GM12878 (cell line): ENCODE results near the gene MTX1. TPM values are rescaled to one million over a fixed set of nuclear protein-coding genes. Genes with fewer than 3 reads are reported as not detected.
A peak's percentile ranks its signal among the peaks of the same experiment; 100 is the strongest.

ENCODE experiments used
- ATAC-seq: fragments of 200-7000 bp; cut with Tn5 transposase; 3 replicates; pipeline ENCODE4 v1.9.1; 2020; ENCODE audit warnings: mild to moderate bottlenecking, moderate library complexity
- BruUV-seq: library from RNA; stranded (reverse); fragments of 400-500 nt; replicated peaks from 2 replicates; lab custom pipeline; 2021; lab: Mats Ljungman, UMichigan
- CTCF ChIA-PET: fragments of 300-600 bp; sonication (Branson Sonifier 250); formaldehyde crosslinking; extraction: SDS; loops from one replicate; lab custom pipeline; 2021; ENCODE audit warnings: inconsistent platforms; lab: Yijun Ruan, JAX
- POLR2A ChIA-PET: fragments of 350-600 bp; formaldehyde crosslinking; extraction: SDS; loops from one replicate; lab custom pipeline; 2021; ENCODE audit warnings: inconsistent platforms; lab: Charles Lee
- RAD21 ChIA-PET: fragments of 300-600 bp; sonication (Branson Sonifier 250); formaldehyde crosslinking; loops from one replicate; lab custom pipeline; 2023; ENCODE audit warnings: antibody characterized with exemption; ENCODE audit not compliant: unreplicated experiment; lab: Charles Lee
- SMC1A ChIA-PET: fragments of 300-600 bp; sonication (Branson Sonifier 250); formaldehyde crosslinking; loops from one replicate; lab custom pipeline; 2023; ENCODE audit not compliant: unreplicated experiment, uncharacterized antibody; lab: Charles Lee
- DNase-seq: peaks from one replicate; pipeline ENCODE4 v3.0.0-alpha.2; 2011; ENCODE audit warnings: low read depth, low spot score
- FAIRE-seq: peaks from 3 replicates; lab custom pipeline; 2011; peaks lifted over from hg19 to GRCh38; lab: Jason Lieb, UNC
- H2AFZ ChIP-seq: 2 replicates; pipeline ENCODE4 v1.6.0; 2011; ENCODE audit warnings: low read depth, low read length, control low read depth; ENCODE audit not compliant: control insufficient read depth
- H3K27ac ChIP-seq: 2 replicates; pipeline ENCODE4 v1.5.1; 2011; ENCODE audit warnings: control low read depth; ENCODE audit not compliant: control insufficient read depth, insufficient read depth
- H3K27me3 ChIP-seq, 2 experiments: replicated peaks in 1 of 2; 2 replicates each; pipeline versions ENCODE4 v1.6.0 to v1.6.1; 2011; ENCODE audit warnings: low read length in 1 of 2; ENCODE audit not compliant: control insufficient read depth in 2 of 2, insufficient read depth in 2 of 2
- H3K36me3 ChIP-seq, 2 experiments: 2 replicates each; pipeline ENCODE4 v1.5.1; 2011; ENCODE audit warnings: low read length in 1 of 2; ENCODE audit not compliant: control insufficient read depth in 2 of 2, insufficient read depth in 2 of 2
- H3K4me1 ChIP-seq: 2 replicates; pipeline ENCODE4 v1.6.1; 2011; ENCODE audit warnings: mild to moderate bottlenecking, low read length, moderate library complexity, mixed read lengths; ENCODE audit not compliant: control insufficient read depth, insufficient read depth
- H3K4me2 ChIP-seq: 2 replicates; pipeline ENCODE4 v1.6.0; 2011; ENCODE audit warnings: control low read depth; ENCODE audit not compliant: control insufficient read depth, insufficient read depth
- H3K4me3 ChIP-seq: fragments of 200-600 bp; sonication (generic); 2 replicates; pipeline ENCODE4 v1.5.1; 2016
- H3K79me2 ChIP-seq: 2 replicates; pipeline ENCODE4 v1.6.0; 2011; ENCODE audit warnings: low read length; ENCODE audit not compliant: control insufficient read depth, insufficient read depth
- H3K9ac ChIP-seq: 2 replicates; pipeline ENCODE4 v1.8.0; 2011; ENCODE audit warnings: low read length, control low read depth, mixed read lengths; ENCODE audit not compliant: control insufficient read depth, insufficient read depth
- H3K9me3 ChIP-seq: replicated peaks from 3 replicates; pipeline ENCODE4 v1.5.1; 2011; ENCODE audit warnings: mild to moderate bottlenecking, low read length; ENCODE audit not compliant: control insufficient read depth, insufficient read depth
- H4K20me1 ChIP-seq: 2 replicates; pipeline ENCODE4 v1.6.0; 2011; ENCODE audit not compliant: control insufficient read depth, insufficient read depth
- BMI1 ChIP-seq: fragments of 450-650 bp; IDR thresholded peaks from 2 replicates; pipeline ENCODE4 v1.6.1; 2016; ENCODE audit warnings: mild to moderate bottlenecking, moderate library complexity, borderline replicate concordance
- IKZF2 ChIP-seq, 2 experiments: fragments of 450-650 bp; IDR thresholded peaks; 2 replicates each; pipeline ENCODE4 v1.6.1; 2017; ENCODE audit warnings: mild to moderate bottlenecking in 2 of 2, moderate library complexity in 2 of 2
- RAD21 ChIP-seq: IDR thresholded peaks from 2 replicates; pipeline ENCODE4 v1.6.1; 2011; ENCODE audit warnings: mild to moderate bottlenecking, low read depth, low read length, moderate library complexity; ENCODE audit not compliant: insufficient read depth
- SPI1 ChIP-seq: IDR thresholded peaks from 2 replicates; pipeline ENCODE4 v1.6.1; 2011; ENCODE audit warnings: low read depth, mild to moderate bottlenecking, low read length, moderate library complexity, borderline replicate concordance; ENCODE audit not compliant: insufficient read depth
- ZBED1 ChIP-seq: IDR thresholded peaks from 2 replicates; pipeline ENCODE4 v1.6.1; 2016; ENCODE audit warnings: borderline replicate concordance
- WGBS: methylation state at CpG from one replicate; pipeline ENCODE4 v1.1.6; 2016; ENCODE audit warnings: low lambda C conversion rate; ENCODE audit not compliant: insufficient replicate concordance, insufficient coverage; ENCODE audit errors: missing lambda C conversion rate; 5-methylcytosine and 5-hydroxymethylcytosine counted together
- in situ Hi-C: fragments of 300-500 bp; cut with MboI; formaldehyde crosslinking; loops from 9 replicates; pipeline ENCODE4 v1.14.3; 2018; ENCODE audit warnings: mixed read lengths
- intact Hi-C: fragments of 100-400 bp; cut with micrococcal nuclease; formaldehyde crosslinking; loops from one replicate; pipeline ENCODE4 v1.14.2; 2022; ENCODE audit not compliant: unreplicated experiment
- polyA plus RNA-seq, 11 experiments: library from polyadenylated mRNA; depleted of rRNA in 4 of 11; unstranded in 6 of 11; stranded (reverse) in 5 of 11; fragments of >200 nt; fragmentation: Nextera tagmentation in 4 of 11; fragmentation: Illumina TruSeq in 1 of 11; extraction: Ambion mirVana in 4 of 11; extraction: Trizol in 1 of 11; gene quantifications; 1 replicate in 1 of 11; 2 replicates in 10 of 11; pipeline versions ENCODE4 v1.2.1 to v1.2.3, GENCODE V29; 2011 to 2016; ENCODE audit warnings: inconsistent platforms in 2 of 11, missing spikeins in 2 of 11, low read depth in 1 of 11
- total RNA-seq, 4 experiments: library from RNA; depleted of rRNA in 3 of 4; stranded (reverse); fragments of >200 nt in 3 of 4; fragmentation: Illumina TruSeq in 1 of 4; extraction: Trizol in 1 of 4; gene quantifications; 2 replicates each; pipeline versions ENCODE4 v1.2.1 to v1.2.3, GENCODE V29; 2013 to 2021

Gene MTX1
- total and polyA plus RNA-seq, 10 of the 15 experiments (the other 5 are each of a cell fraction or from before 2014, with no cell fraction given): 15.8 to 92.0 (median 49.1) TPM

GRCh38 chr1:155173478-155174323, 34.8 kb upstream of the MTX1 start, which contains the start of gene TRIM46 (continued):
- TF ChIP-seq IKZF2 (IDR thresholded peaks at IDR 0.05): no peak
- no peak for TF ChIP-seq ZBED1

DNA sequence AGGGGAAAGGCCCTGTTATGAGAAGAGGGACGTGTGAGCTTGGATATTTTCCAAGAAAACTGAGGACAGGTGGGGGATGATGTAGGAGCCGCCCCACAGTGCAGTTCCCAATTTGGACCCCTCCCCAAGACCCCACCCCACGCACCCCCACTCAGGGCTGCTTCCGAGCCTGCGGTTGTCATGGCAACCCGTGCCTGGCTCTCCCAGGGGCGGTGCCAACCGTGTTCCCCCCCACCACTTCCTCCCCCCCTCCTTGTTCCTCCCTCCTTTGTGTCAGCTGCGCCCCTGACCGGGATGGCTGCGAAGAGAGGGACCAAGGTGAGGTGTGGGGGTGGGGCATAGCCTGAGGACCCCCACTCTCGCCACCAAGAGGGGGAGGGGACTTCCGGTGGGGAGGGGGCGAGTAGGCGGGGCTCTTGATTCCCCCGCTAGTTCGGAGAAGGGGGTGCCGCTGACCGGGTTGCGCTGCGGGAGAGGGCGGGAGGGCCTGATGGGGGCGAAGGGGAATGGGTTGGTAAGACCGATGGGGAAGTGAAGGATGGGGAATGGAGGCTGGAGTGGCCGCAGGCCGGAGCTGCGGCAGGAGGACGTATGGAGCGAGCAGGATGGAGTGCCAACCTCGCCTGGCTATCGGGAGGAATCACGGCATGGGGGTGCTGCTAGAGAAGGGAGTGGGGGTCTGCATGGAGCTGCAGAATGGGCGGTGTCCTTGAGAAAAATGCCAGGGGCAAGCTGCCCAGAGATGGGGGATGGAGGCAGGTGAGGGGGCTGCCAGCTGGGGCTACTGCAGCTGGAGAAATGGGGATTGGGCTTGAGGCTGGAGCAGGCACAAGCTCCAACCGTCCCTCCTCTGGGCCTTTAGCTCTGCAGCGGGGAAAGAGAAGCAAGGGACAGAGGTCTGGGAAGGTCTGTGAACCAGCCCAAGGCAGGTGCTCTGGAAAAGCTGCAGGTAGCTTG, 33.9 kb upstream of the MTX1 start:
- no peaks in the 10 kb centered on the region for H3K27me3 ChIP-seq
- peak overlapping the region; percentile 18; the same call in 1 of the 2 replicates for H3K9ac ChIP-seq
- CTCF ChIA-PET: interaction anchor here (0.9 to 12.1 kb wide), 19 partner anchors 10 to 133 kb away, joined by 3 to 284 read pairs (median 5); partner anchors contain the start of genes SLC50A1 and THBS3
- H2AFZ ChIP-seq: peak overlapping the region; percentile 96
- DNase-seq (no peak), FAIRE-seq (no peak), ATAC-seq (no peak)
- H4K20me1 ChIP-seq: no peaks in the 10 kb centered on the region
- in situ Hi-C loops: no loop called here
- H3K79me2 ChIP-seq: peaks cover 12% of the 10 kb centered on the region
- POLR2A ChIA-PET: interaction anchor here (0.5 to 7.4 kb wide), 8 partner anchors 8 to 1223 kb away, joined by 3 to 77 read pairs (median 8); partner anchors contain the start of genes CLK2 and ENTREP3
- SMC1A ChIA-PET: interaction anchor here (1.1 to 4.7 kb wide), 4 partner anchors 19 to 52 kb away, joined by 3 to 46 read pairs (median 5); no protein-coding TSS in a partner anchor
- no peaks in the 10 kb centered on the region; the same call in 2 of the 3 replicates for H3K9me3 ChIP-seq
- H3K36me3 ChIP-seq: peaks cover 0 to 3% of the 10 kb centered on the region in 2 experiments; a peak in 1 of 4 replicates
- H3K4me3 ChIP-seq: peak overlapping the region; percentile 73
- RAD21 ChIA-PET: interaction anchor here (0.9 to 4.8 kb wide), 9 partner anchors 11 to 149 kb away, joined by 3 to 77 read pairs (median 5); partner anchors contain the start of gene THBS3
- BruUV-seq: no TSS peak
- H3K27ac ChIP-seq: no peak overlapping the region
- H3K4me2 ChIP-seq: peak overlapping the region; percentile 97
- intact Hi-C loops: loop anchor here (5.0 kb wide), 1 partner anchor 37 kb away; the partner anchor contains the start of gene SLC50A1
- TF ChIP-seq RAD21 (no peak), SPI1 (peak; percentile 43; the same call in 1 of the 2 replicates), BMI1 (peak; percentile 87)
- TF ChIP-seq, all 136 proteins: peak for 2
- H3K4me1 ChIP-seq: peaks cover 26% of the 10 kb centered on the region
- 41% methylated on average over 22 of the region's 35 CpGs for WGBS
